AG10803 (cell line): ENCODE results near the gene CORO7.
A peak's percentile ranks its signal among the peaks of the same experiment; 100 is the strongest.

Experiments used
- DNase-seq: peaks from one replicate; pipeline ENCODE4 v3.0.0; 2010; ENCODE audit warnings: low read depth
- H3K4me3 ChIP-seq: 2 replicates; pipeline ENCODE4 v1.5.1; 2011; ENCODE audit warnings: mild to moderate bottlenecking, low read length, control low read depth
- CTCF ChIP-seq: conservative IDR thresholded peaks from 2 replicates; pipeline ENCODE4 v1.5.1; 2011; ENCODE audit warnings: mild to moderate bottlenecking, low read length, control low read depth, inconsistent platforms

The CORO7 gene

GRCh38 chr16:4372001-4372577 lies 44.3 kb downstream of the CORO7 start:
- no peak for TF ChIP-seq CTCF
- peak overlapping the region; percentile 99 for H3K4me3 ChIP-seq
- DNase-seq, result no peak

- TF ChIP-seq CTCF, result no peak
- DNase-seq, result peak; percentile 74
- peak within 1 kb of the TSS; percentile 99 for H3K4me3 ChIP-seq
Observed at GRCh38 chr16:4371357-4372000, 44.9 kb downstream of the CORO7 start, which contains the start of gene VASN. Gene VASN, plus strand, starts transcription at chr16:4371848. Its CDS starts 9,030 bp downstream, at chr16:4380878.

GRCh38 chr16:4370570-4371356 lies 45.6 kb downstream of the CORO7 start:
- peak overlapping the region; percentile 44 for H3K4me3 ChIP-seq
- DNase-seq, result peak; percentile 81
- TF ChIP-seq CTCF, result no peak

- no peak for TF ChIP-seq CTCF
- H3K4me3 ChIP-seq, result no peak overlapping the region
- DNase-seq, result no peak
Observed at GRCh38 chr16:4370151-4370550, 46.2 kb downstream of the CORO7 start.

- H3K4me3 ChIP-seq, result no peak overlapping the region
- TF ChIP-seq CTCF, result no peak
- peak; percentile 58 for DNase-seq
Observed at GRCh38 chr16:4369007-4369733, 47.2 kb downstream of the CORO7 start.

GRCh38 chr16:4367393-4367856 lies 49.0 kb downstream of the CORO7 start:
- no peak for TF ChIP-seq CTCF

More at GRCh38 chr16:4367393-4367856, 49.0 kb downstream of the CORO7 start:
- no peak overlapping the region for H3K4me3 ChIP-seq
- no peak for DNase-seq
